GDM1 (cell line): ENCODE results near the gene FGD6.
"Not testable (repeated sequence)": the region's sequence is repeated elsewhere in the genome, so short reads cannot be mapped to it uniquely, and the experiment has no call there.

ENCODE experiments used
- DNase-seq: peaks from one replicate; lab custom pipeline; 2025; lab: John Stamatoyannopoulos, UW

Gene FGD6

DNA sequence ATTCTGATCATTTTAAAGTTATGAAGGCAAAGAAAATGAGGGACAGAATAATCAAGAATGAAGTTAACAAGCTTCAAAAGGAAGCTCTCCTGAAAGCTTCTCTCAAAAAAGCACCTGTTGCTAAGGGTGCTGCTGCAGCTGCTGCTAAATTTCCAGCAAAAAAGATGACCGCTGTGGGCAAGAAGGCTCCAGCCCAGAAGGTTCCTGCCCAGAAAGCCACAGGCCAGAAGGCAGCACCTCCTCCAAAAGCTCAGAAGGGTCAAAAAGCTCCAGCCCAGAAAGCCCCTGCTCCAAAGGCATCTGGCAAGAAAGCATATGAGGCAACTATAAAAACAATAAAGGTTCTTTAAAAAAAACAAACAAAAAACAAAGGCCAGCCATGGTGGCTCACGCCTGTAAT is 91.2 kb downstream of the FGD6 start:
- no peak for DNase-seq

DNA sequence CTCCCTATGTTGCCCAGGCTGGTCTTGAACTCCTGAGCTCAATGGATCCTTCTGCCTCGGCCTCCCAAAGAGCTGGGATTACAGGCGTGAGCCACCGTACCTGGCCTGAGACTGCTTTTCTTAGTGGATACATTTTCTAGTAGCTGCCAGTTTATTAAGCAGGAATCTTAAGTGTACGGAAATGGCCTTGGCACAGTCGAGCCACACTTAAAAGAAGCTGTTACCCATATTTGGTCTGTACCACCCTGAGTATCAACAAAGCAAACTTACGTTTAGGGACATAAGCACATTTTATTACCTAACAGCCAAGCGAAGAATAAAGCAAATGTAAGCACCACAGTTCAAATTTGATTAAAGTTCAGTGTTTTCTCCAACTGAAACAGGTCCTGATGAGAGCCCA is 93.2 kb downstream of the FGD6 start:
- no peak for DNase-seq

DNA sequence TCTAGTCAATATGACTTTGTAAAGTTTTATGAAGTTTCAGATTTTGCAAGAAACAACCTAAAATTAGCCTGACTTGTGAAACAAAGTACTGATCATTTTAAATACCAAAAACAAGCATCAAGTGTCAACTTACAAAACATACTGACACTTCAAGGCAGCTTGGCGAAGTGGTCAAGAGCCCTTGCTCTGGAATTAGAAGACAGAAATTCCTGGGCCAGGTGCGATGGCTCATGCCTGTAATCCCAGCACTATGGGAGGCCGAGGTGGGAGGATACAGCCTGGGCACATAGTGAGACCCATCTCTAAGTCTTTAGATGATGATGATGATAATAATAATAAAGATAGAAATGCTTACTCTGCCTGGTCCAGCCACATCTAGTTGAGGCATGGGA is 98.5 kb downstream of the FGD6 start:
- DNase-seq: no peak

DNA sequence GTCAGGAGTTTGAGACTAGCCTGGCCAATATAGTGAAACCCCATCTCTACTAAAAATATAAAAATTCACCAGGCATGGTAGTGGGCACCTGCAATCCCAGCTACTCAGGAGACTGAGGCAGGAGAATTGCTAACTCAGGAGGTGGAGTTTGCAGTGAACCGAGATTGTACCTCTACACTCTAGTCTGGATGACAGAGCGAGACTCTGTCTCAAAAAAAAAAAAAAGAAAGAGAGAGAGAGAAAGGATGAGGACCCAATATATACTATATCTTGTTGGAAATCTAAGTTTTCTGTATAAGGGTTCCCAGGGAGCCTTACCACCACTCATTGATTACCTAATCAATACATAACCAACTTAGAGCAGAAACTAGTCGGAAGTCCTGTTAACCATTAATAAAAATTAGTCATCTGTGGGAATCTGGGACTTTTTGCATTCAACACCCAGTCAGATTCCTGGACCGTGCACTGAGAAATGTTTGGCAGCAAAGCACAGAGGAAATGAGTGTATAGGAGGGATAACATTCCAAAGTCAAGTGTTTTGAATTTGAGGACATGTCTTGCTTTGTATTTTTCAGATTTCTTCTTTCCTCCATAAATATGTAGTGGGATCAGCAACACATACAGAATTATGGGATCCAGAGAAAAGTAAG is 99.0 kb downstream of the FGD6 start:
- no peak for DNase-seq

DNA sequence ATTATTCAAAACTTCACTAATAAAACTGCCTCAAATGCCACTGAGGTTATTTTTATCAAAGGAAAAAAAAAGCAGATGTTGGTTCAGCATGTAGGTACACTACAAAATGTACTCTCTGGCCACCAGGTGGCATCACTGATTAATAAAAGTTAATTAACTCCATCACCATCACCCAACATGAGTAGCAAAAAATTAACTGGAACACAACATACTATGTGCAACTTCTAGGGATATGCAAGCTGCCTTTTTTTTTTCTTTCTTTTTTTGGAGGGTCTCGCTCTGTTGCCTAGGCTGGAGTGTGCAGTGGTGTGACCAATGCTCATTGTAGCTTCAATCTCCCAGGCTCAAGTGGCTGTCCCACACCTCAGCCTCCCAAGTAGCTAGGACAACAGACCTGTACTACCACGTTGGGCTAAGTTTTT is 100.1 kb downstream of the FGD6 start:
- peak; percentile 41 for DNase-seq

DNA sequence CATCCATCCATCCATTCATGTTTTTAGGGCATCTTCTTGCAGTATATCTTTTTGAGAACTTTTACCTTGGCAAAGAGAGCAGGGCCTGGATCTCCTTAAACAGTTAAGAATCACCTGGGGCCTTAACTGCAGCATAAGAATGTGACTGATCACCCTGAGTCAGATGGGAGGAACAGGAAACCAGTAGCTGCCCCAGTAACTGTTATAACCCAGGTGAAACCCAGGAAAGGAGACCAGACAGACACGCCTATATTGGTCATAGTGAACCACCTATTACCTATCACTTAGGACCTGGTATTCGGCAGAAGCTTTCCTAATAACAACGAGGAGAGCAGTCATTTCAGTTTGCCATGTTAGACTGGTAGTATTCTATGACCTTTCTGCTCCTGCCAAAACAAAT is 100.5 kb downstream of the FGD6 start:
- no peak for DNase-seq

DNA sequence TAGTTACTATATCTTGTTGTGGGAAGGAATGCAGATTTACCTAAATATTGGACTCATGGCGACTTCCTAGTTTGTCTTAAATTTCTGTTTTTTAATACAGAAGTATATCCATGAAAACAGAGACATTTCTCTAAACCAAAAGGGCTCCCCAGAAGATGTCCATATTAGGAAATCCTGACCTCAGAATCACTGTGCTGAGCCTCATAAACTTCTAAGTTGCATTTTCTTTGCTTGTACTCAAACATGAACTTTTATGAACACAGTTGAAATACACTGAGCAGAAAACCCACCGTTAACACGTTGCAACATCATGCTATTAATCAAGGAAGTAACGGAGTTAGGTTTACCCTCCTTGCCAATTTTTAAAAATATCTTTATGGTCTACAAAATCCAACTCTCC is 100.9 kb downstream of the FGD6 start:
- no peak for DNase-seq

DNA sequence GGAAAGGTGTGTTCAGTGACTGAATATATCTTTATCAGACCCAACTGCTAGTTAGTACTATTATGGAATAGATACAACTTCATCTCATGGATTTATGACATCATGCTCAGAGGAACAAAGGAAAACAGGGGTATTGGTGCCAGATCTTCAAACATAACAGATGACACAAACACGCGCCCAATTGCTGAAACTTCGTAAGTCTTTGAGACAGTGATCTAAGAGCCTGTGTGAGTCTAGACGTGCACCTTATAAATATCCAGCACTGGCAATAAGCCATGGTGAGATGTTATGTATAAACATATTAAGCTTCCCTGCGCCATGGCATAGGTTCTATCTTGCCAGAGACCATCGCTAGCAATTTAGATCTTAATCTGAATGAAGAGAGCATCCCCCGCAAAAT is 101.6 kb downstream of the FGD6 start:
- no peak for DNase-seq

DNA sequence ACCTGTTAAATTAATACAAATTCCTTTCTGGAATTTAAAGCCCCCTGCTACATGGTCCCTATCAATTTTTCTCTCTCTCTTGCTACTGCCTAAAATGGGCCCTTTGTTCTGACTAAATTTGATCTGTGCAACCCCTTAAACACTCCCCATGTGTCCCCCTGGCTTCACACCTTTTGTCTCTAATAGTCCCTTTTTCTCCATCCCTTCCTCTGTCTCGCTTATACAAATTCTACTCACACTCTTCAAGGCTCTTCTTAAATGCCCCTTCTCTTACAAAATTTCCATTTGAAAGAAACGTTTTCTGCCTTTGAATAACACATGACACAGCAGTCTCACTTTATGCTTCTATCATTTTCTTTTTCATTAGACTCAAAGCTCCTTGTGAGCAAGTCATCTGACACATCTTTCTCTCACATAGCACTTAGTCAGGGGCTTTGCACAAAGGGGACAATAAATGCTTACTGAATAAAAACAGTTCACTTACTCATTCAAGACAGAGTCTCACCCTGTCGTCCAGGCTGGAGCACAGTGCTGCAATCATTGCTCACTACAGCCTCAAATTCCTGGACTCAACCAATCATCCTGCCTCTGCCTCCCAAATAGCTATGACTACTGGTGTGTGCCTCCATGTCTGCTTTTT is 102.4 kb downstream of the FGD6 start:
- DNase-seq: no peak

DNA sequence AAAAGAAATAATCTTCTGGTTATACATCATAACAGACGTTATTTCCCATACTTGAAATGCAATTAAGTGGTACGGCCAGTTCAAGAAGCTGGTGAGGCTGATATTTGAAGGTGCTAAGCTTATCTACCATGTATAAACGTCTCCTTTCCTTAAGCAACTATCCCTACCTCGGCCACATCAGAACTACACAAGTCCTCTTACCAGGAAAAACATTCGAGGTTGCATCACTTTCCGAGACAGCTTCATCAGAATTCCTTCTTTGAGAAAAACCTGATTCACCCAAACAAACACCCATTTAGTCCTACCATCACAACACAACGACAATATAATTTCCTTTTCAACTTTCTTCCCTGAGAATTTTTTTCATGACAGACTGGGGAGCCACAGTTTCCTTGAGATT is 109.9 kb downstream of the FGD6 start:
- DNase-seq: no peak

DNA sequence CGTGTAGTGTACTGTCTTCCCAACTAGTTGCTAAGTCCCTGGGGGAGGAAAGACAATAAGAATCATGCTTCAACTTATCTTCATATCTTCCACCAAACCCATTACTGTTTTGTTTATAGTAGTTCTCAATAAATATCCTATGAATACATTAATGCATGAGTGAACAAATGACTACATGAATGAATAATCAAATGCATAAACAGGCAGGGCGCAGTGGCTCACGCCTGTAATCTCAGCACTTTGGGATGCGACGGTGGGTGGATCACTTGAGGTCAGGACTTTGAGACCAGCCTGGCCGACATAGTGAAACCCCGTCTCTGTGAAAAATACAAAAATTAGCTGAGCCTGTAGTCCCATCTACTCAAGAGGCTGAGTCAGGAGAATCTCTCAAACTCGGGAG is 111.7 kb downstream of the FGD6 start:
- no peak for DNase-seq

DNA sequence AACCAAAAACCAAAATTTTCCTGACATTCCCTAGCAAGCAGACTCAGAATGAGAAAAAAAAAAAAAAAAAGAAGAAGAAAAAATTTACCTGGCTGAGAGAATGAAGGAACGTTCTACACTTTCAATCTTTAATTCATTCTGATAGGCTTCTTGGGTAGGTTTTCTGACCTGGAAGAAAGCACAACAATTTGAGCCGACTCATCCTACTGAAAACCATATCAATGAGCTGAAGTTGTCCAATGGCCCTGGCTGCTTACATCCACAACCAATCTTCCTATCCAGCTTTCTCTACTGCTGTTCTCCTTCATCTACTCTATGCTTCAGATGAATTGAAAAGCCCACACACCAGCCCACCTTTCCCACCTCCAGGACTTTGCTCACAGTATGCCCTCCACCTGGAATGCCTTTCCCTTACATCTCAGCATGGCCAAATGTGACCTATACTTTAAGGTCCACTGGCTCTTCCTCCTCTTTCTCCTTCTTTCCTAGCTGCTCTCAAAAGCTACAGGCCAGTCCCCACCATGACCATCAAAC is 112.3 kb downstream of the FGD6 start:
- DNase-seq: no peak

DNA sequence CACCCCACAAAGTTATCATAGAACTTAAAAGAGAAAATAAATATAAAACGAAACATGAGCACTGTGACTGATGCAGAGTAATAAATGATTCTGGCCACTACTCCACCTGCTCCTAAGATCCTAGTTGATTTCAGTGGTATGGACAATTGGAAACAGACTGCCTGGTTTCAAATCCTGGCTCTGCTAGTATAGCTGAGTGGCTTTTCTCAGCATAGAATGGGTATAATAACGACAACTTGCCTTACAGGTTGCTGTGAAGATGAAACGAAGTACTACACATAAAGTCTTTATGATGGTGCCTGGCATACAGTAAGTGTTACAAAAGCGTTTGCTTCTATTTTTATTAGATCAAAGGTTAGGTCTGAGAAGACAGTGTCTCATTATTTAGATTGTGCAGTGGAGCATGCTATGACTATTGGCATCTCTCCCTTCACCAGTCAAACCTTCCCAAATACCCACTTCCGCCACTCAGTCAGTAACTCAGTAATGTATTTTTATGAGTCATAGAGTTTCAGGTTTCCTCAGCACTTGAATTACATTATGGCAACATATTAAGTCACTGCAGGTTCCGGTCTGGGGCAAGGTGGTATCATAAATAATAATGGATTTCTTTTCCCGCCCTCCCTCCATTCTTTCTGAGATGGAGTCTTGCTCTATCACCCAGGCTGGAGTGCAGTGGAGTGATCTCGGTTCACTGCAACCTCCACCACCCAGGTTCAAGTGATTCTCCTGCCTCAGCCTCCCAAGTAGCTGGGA is 114.2 kb downstream of the FGD6 start:
- no peak for DNase-seq

DNA sequence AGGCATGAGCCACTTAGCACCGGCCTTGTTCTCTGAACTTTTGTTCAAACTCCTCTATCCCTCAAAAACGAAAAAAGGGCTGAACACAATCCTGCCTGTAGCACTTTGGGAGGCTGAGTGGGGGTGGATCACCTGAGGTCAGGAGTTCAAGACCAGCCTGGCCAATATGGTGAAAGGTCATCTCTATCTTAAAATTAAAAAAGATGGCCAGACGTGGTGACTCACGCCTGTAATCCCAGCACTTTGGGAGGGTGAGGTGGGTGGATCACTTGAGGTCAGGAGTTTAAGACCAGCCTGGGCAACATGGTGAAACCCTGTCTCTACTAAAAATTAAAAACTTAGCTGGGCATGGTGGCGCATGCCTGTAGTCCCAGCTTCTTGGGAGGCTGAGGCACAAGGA is 115.3 kb downstream of the FGD6 start:
- DNase-seq: not testable (repeated sequence)

DNA sequence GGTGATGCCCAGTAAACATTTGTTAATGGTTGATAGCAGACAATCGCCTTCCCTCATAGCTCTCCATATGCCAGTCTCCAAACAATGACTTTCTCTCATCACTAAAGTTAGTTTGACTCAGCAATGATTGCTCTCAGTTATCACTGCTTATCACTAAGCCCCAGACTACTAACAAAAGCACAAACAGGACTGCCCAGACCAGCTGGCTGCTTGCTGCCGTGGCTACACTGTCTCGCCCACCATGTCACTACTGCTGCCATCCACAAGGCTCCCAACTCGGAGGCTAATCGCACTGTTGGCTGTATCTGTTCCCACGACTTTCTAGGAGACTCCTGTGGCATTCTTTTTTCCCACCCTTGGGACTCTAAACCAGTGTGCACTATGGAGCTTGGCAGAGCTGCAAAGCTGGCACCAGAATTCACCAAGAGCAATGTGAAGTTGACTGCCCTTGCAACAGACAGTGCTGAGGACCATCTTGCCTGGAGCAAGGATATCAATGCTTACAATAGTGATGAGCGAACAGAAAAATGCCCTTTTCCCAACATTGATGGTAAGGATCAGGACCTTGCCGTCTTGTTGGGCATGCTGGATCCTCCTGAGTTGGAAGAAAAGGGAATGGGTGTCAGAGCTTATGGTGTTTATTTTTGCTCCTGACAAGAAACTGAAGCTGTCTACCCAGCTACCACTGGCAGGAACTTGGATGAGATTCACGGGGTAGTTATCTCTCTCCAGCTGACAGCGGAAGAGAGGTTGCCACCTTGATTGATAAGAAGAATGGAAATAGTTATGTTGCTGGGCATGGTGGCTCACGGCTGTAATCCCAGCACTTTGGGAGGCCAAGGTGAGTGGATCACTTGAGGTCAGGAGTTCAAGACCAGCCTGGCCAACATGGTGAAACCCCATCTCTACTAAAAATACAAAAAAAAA is 116.7 kb downstream of the FGD6 start:
- DNase-seq: no peak

DNA sequence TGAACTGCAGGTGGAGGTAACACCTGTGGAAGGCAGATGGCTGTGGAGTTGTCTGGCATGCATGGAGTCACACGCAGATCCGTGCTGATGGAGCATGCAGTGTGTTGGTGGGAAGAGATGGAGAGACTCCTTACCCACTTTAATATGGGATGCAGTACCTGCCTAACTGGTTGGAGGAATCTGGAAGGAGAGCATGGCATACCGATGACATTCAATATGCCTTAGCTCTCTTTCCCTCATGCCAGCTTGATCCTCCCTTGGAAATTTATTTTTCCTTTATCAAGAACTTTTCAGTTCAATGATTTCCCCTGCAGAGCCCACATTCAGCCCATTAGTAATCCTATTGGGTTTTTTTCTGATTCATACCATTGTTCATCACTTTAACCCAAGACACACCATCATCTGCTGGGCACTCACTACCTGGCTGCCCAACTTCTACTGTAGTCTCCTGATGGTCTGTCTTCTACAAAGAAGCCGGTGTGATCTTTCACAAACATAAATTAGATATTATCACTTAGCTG is 117.9 kb downstream of the FGD6 start:
- no peak for DNase-seq

DNA sequence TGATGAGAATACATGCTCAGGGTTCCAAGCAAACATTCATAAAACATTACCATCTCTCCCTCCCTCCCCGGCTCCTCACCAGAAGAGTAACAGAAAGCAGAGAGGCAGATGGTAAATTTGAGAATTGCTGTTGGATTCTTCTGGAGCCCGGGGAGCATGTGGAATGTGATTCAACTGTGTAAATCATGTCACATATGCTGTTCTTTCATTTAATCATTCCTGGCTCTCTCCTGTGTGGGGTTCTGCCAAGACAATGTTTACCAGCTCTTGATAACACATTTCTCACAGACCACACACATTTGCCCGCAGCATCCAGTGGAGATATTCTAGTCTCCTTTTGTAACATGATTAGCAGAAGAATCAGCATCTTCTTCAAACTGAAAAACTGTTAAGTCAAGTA is 120.4 kb downstream of the FGD6 start:
- no peak for DNase-seq

DNA sequence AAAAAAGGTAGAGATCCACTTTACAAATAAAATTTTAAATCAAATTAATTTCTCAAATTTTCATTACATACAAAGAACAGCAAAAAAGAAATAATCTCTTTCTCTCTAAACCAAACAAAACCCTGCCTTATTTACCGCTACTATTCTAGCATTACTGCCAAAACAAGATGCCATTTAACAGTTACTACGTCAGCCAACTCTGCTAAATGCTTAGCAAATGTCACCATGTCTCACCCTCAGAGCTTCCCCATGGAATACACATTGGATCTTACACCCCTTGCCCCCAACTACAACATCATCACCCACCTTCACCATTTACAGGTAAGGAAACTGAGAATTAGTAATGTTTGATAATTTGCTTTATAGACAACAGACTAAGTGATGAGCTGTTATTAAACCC is 120.9 kb downstream of the FGD6 start:
- DNase-seq: no peak

DNA sequence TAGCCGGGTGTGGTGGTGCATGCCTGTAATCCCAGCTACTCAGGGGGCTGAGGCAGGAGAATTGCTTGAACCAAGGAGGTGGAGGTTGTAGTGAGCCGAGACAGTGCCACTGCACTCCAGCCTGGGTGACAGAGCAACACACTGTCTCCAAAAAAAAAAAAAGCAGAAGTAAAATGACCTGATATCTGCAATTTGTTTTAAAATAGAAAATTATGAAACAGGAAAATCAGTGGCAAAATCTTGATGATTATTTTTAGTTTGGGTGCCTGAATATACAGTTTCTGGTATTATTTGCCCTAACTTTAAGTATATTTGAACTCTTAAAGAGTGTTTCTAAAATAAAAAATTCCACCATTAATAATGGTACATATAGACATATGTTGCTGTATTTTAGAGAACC is 121.4 kb downstream of the FGD6 start:
- not testable (repeated sequence) for DNase-seq

DNA sequence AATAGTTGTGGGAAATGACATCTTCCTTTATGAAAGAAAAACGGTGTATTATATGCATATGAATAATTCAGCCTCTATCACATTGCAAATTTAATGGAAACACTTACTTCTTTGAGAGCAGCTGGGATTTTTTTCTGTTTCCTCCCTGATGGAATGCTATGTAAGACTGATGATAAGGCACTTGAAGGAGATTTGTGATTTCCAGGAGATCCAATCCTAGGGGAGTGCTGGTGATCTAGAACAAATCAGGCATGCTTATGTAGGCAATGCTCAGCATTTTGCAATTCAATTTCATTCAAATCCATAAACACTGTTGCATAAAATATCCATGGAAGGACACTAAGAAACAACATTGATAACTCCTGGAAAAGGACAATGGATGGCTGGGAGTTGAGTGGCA is 127.8 kb downstream of the FGD6 start:
- no peak for DNase-seq

DNA sequence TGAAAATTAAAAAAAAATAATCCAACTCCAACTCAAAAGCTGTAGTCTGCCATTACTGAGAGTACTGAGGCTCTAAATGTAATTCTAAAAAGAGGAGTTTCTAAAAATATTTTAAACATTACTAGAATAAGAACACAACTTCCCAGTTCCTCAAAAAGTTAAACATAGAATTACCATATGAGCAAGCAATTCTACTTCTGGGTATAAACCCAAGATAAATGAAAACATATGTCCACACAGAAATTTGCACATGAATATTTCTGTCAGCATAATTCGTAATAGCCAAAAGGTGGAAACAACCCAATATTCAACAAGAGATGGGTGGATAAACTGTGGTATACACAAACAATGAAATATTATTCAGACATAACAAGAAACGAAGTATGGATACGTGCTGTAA is 128.9 kb downstream of the FGD6 start:
- no peak for DNase-seq

DNA sequence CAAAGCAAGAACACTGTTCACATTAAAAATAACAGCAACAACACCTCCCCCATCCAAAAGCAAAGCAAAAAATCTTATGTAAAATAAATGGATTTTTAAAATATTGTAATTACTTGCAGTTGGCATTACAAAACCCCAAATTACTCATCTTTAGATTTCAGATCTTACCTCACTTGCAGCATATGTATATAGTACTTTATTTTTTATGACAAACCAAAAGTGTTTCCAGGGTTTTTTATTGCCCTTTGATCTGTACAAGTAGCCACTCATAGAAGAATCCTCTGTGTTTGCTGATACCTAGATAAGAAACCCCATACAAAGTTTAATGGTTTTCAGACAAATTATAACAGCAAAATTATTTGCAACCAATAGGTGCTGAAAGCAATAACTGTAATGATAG is 131.7 kb downstream of the FGD6 start:
- no peak for DNase-seq
